Ovary (tissue), 9 donors: ENCODE results near the gene MBOAT2. TPM values are rescaled to one million over a fixed set of nuclear protein-coding genes. Genes with fewer than 3 reads are reported as not detected.

Source experiments
- DNase-seq, 5 donors: peaks; one replicate each; pipeline ENCODE4 v3.0.0-alpha.2; 2019 to 2020
- H3K27ac ChIP-seq, 2 donors: fragments of 200-600 bp; one replicate each; pipeline versions ENCODE4 v1.5.1 to v1.8.0; 2019 to 2022
- H3K27me3 ChIP-seq: fragments of 200-600 bp; one replicate; pipeline ENCODE4 v1.8.0; 2022
- H3K36me3 ChIP-seq: fragments of 200-600 bp; sonication (generic); one replicate; pipeline ENCODE4 v1.5.1; 2019
- H3K4me1 ChIP-seq: one replicate; pipeline ENCODE4 v1.8.1; 2013; ENCODE audit warnings: mild to moderate bottlenecking, moderate library complexity; ENCODE audit not compliant: insufficient read depth
- H3K4me3 ChIP-seq: fragments of 200-600 bp; sonication (generic); one replicate; pipeline ENCODE4 v1.5.1; 2017
- H3K9me3 ChIP-seq, 2 donors: fragments of 200-600 bp in 1 of 2; sonication (generic) in 1 of 2; one replicate each; pipeline versions ENCODE4 v1.5.1 to v1.8.1; 2013 to 2019; ENCODE audit warnings: mild to moderate bottlenecking in 1 of 2, moderate library complexity in 1 of 2
- EP300 ChIP-seq: sonication (generic); formaldehyde crosslinking; IDR thresholded peaks from one replicate; pipeline ENCODE4 v1.6.1; 2017; ENCODE audit warnings: antibody characterized with exemption
- POLR2A ChIP-seq: fragments of 450-650 bp; IDR thresholded peaks from one replicate; pipeline ENCODE4 v1.6.1; 2017; ENCODE audit warnings: antibody characterized with exemption, mild to moderate bottlenecking, moderate library complexity
- WGBS, 3 donors: extraction: QIAGEN DNeasy Blood & Tissue Kit in 1 of 3; methylation state at CpG; one replicate each; pipeline versions ENCODE4 v1.1.5 to v1.1.7; 2013 to 2017; 5-methylcytosine and 5-hydroxymethylcytosine counted together
- intact Hi-C, 4 donors: fragments of 100-400 bp; cut with DNase I; formaldehyde crosslinking; loops; one replicate each; pipeline versions ENCODE4 v1.11.0 to v1.15.1; 2022 to 2023
- polyA plus RNA-seq, 2 donors: library from polyadenylated mRNA; stranded (reverse); fragments of 200-250 nt in 1 of 2; fragments of 350-450 nt in 1 of 2; fragmentation: Illumina TruSeq in 1 of 2; extraction: RNeasy Lipid Tissue Mini Kit (QIAGEN cat#74804) in 1 of 2; gene quantifications; one replicate each; pipeline ENCODE4 v1.2.3, GENCODE V29; 2013 to 2014
- total RNA-seq, 7 donors: library from RNA; depleted of rRNA in 2 of 7; stranded (reverse); fragments of >200 nt in 2 of 7; fragmentation: NEBNext Ultra II Directional in 3 of 7; extraction: Animal tissue kit (Norgen Biotek cat#: 25700) in 3 of 7; gene quantifications; one replicate each; pipeline versions ENCODE4 v1.1.0 to v1.2.4, GENCODE V29; 2016 to 2023
- TF ChIP-seq, protein P1 (sequence below), 3 donors: fragments of 450-650 bp in 2 of 3; fragments of 200-600 bp in 1 of 3; IDR thresholded peaks; one replicate each; pipeline versions ENCODE4 v1.5.1 to v1.8.0; 2016 to 2022; ENCODE audit warnings: antibody characterized with exemption in 3 of 3, mild to moderate bottlenecking in 1 of 3
- donor health status: DM: no; HTN: no; CAD: no; lungs with moderate emphysema.
- donor health status: DM: no; HTN: no; CAD: no.
- donor health status: Bipolar disorder and iron deficiency.
- donor health status: DM: yes; HTN: yes; CAD: no.
- donor health status: DM: no; HTN: no; CAD: no.
- donor health status: DM: yes; HTN: yes; CAD: no.

Gene MBOAT2
- total and polyA plus RNA-seq, 9 donors = 8.4 to 51.0 (median 24.5) TPM

DNA sequence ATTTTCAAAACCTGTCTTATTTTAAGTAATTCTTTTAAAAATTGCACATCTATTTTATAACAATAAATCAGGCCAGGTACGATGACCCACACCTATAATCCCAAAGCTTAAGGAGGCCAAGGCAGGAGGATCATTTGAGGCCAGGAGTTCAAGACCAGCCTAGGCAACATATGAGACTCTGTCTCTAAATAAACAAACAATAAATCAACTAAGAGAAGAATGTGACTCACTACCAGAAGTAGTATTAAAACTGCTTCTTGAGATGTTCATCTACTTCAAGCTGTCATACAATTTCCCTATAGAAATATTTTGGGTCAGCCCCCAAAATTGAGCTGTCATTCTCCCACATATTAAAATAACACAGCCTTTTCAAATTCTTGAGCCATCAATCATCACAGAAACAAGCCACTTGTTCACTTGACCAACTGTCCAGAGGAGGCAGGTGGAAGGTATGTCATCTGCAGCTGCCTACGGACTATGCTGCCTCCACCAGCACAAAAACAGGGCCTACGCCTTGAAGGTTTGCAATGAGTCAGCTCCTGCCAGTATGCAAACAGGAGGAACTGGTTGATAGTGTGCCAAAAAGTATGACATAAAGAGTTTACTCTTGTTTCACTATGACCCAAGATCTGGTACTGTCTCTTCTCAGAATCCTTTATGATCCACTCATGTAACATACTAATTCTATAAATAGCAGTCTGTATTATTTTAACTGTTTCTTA is 199.7 kb downstream of the MBOAT2 start:
- Histone ChIP-seq H3K27ac (no peak overlapping the region), H3K9me3 (no peaks in the 10 kb centered on the region), H3K36me3 (no peaks in the 10 kb centered on the region), H3K27me3 (no peaks in the 10 kb centered on the region), H3K4me1 (no peaks in the 10 kb centered on the region), H3K4me3 (no peak overlapping the region)
- intact Hi-C loops = no loop called here
- WGBS, 3 donors = 79 to 90% (median 84%) methylated on average over 3 of the region's 3 CpGs
- no peak for TF ChIP-seq POLR2A
- TF ChIP-seq, protein P1, sequence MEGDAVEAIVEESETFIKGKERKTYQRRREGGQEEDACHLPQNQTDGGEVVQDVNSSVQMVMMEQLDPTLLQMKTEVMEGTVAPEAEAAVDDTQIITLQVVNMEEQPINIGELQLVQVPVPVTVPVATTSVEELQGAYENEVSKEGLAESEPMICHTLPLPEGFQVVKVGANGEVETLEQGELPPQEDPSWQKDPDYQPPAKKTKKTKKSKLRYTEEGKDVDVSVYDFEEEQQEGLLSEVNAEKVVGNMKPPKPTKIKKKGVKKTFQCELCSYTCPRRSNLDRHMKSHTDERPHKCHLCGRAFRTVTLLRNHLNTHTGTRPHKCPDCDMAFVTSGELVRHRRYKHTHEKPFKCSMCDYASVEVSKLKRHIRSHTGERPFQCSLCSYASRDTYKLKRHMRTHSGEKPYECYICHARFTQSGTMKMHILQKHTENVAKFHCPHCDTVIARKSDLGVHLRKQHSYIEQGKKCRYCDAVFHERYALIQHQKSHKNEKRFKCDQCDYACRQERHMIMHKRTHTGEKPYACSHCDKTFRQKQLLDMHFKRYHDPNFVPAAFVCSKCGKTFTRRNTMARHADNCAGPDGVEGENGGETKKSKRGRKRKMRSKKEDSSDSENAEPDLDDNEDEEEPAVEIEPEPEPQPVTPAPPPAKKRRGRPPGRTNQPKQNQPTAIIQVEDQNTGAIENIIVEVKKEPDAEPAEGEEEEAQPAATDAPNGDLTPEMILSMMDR (IDR thresholded peaks at IDR 0.05) = no peak
- no peak for TF ChIP-seq EP300
- DNase-seq = no peak

DNA sequence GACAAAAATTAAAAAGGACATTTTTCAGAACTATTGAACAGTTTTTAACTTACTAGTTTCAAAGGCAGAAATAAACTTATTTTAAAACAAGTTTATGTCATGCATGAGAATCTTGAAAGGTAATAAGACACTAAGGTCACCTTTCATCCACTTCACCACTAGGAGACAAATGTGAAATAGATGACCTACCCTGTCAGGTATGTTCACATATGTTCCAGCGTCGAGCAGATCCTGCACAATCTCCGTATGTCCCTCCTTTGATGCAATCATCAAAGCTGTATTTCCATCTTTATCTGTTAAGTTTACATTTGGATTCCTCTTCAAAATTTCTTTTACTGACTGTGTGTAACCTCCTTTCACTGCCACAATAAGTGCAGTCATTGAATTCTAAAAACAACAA is 200.7 kb downstream of the MBOAT2 start:
- Histone ChIP-seq H3K4me1 (no peaks in the 10 kb centered on the region), H3K4me3 (no peak overlapping the region), H3K27ac (no peak overlapping the region), H3K9me3 (no peaks in the 10 kb centered on the region), H3K36me3 (no peaks in the 10 kb centered on the region), H3K27me3 (no peaks in the 10 kb centered on the region)
- WGBS, 3 donors = 86 to 93% (median 87%) methylated on average over 3 of the region's 3 CpGs
- no peak for DNase-seq
- TF ChIP-seq POLR2A = no peak
- TF ChIP-seq, protein P1 (IDR thresholded peaks at IDR 0.05) = no peak
- no peak for TF ChIP-seq EP300
- intact Hi-C loops = no loop called here

Other genes starting within 250 kb of the MBOAT2 start
- 10 to 100 TPM; 58.7 to 96.9 (median 68.4) TPM for gene KIDINS220, start 166.1 kb downstream of the MBOAT2 start, total RNA-seq
- gene KIDINS220, start 166.1 kb downstream of the MBOAT2 start, polyA plus RNA-seq = 10 to 100 TPM; 33.8 to 57.6 TPM
- 10 to 100 TPM; 11.3 to 22.7 (median 17.3) TPM for gene ASAP2, start 203.1 kb upstream of the MBOAT2 start, total RNA-seq
- gene ASAP2, start 203.1 kb upstream of the MBOAT2 start, polyA plus RNA-seq = 10 to 100 TPM; 10.3 to 15.5 TPM